Testis (tissue), 2 donors: ENCODE results near the gene TCF4.

Experiments used
- CTCF ChIP-seq, 3 experiments: fragments of 450-650 bp in 2 of 3; fragments of 200-600 bp in 1 of 3; sonication (generic) in 1 of 3; IDR thresholded peaks; one replicate each; pipeline ENCODE4 v1.5.1; 2016 to 2019; ENCODE audit warnings: antibody characterized with exemption in 3 of 3, mild to moderate bottlenecking in 2 of 3, moderate library complexity in 1 of 3
- POLR2A ChIP-seq: fragments of 450-650 bp; IDR thresholded peaks from one replicate; pipeline ENCODE4 v1.6.1; 2017; ENCODE audit warnings: antibody characterized with exemption, mild to moderate bottlenecking, moderate library complexity

GRCh38 chr18:55461848-55462247 is 126.1 kb downstream of the TCF4 start:
- no peak for TF ChIP-seq CTCF (IDR thresholded peaks at IDR 0.05)
- no peak for TF ChIP-seq POLR2A
